Activated CD4-positive, alpha-beta T cell treated with anti-CD3 and anti-CD28 coated beads, Interleukin-2, amount 50 U/mL, for 24 hours (primary cell): Measurements from ENCODE around the gene PIK3IP1.

Experiments
- DNase-seq, 2 donors: peaks; one replicate each; pipeline ENCODE4 v3.0.0-alpha.2; 2020; ENCODE audit warnings: low read depth in 1 of 2, low spot score in 1 of 2

The PIK3IP1 gene

DNA sequence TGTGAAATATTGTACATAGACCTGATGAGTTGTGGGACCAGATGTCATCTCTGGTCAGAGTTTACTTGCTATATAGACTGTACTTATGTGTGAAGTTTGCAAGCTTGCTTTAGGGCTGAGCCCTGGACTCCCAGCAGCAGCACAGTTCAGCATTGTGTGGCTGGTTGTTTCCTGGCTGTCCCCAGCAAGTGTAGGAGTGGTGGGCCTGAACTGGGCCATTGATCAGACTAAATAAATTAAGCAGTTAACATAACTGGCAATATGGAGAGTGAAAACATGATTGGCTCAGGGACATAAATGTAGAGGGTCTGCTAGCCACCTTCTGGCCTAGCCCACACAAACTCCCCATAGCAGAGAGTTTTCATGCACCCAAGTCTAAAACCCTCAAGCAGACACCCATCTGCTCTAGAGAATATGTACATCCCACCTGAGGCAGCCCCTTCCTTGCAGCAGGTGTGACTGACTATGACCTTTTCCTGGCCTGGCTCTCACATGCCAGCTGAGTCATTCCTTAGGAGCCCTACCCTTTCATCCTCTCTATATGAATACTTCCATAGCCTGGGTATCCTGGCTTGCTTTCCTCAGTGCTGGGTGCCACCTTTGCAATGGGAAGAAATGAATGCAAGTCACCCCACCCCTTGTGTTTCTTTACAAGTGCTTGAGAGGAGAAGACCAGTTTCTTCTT is 12.3 kb downstream of the PIK3IP1 start:
- DNase-seq = no peak

DNA sequence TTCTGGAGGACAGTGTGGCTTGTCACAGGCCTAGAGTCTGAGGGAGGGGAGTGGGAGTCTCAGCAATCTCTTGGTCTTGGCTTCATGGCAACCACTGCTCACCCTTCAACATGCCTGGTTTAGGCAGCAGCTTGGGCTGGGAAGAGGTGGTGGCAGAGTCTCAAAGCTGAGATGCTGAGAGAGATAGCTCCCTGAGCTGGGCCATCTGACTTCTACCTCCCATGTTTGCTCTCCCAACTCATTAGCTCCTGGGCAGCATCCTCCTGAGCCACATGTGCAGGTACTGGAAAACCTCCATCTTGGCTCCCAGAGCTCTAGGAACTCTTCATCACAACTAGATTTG is 13.0 kb downstream of the PIK3IP1 start:
- DNase-seq = no peak

DNA sequence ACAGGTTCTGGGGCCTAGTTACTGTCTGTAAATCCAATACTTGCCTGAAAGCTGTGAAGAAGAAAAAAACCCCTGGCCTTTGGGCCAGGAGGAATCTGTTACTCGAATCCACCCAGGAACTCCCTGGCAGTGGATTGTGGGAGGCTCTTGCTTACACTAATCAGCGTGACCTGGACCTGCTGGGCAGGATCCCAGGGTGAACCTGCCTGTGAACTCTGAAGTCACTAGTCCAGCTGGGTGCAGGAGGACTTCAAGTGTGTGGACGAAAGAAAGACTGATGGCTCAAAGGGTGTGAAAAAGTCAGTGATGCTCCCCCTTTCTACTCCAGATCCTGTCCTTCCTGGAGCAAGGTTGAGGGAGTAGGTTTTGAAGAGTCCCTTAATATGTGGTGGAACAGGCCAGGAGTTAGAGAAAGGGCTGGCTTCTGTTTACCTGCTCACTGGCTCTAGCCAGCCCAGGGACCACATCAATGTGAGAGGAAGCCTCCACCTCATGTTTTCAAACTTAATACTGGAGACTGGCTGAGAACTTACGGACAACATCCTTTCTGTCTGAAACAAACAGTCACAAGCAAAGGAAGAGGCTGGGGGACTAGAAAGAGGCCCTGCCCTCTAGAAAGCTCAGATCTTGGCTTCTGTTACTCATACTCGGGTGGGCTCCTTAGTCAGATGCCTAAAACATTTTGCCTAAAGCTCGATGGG is 13.5 kb downstream of the PIK3IP1 start:
- DNase-seq = no peak

DNA sequence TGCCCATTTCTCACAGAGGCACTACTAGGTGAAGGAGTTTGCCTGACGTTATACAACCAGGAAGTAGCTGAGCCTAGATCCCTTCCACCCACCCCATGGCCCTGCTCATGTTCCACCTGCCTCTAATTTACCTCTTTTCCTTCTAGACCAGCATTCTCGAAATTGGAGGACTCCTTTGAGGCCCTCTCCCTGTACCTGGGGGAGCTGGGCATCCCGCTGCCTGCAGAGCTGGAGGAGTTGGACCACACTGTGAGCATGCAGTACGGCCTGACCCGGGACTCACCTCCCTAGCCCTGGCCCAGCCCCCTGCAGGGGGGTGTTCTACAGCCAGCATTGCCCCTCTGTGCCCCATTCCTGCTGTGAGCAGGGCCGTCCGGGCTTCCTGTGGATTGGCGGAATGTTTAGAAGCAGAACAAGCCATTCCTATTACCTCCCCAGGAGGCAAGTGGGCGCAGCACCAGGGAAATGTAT is 14.1 kb downstream of the PIK3IP1 start:
- no peak for DNase-seq

DNA sequence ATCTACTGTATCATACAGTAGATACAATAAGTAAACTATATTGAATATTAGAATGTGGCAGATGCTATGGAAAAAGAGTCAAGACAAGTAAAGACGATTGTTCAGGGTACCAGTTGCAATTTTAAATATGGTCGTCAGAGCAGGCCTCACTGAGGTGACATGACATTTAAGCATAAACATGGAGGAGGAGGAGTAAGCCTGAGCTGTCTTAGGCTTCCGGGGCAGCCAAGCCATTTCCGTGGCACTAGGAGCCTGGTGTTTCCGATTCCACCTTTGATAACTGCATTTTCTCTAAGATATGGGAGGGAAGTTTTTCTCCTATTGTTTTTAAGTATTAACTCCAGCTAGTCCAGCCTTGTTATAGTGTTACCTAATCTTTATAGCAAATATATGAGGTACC is 14.5 kb downstream of the PIK3IP1 start:
- DNase-seq = no peak

DNA sequence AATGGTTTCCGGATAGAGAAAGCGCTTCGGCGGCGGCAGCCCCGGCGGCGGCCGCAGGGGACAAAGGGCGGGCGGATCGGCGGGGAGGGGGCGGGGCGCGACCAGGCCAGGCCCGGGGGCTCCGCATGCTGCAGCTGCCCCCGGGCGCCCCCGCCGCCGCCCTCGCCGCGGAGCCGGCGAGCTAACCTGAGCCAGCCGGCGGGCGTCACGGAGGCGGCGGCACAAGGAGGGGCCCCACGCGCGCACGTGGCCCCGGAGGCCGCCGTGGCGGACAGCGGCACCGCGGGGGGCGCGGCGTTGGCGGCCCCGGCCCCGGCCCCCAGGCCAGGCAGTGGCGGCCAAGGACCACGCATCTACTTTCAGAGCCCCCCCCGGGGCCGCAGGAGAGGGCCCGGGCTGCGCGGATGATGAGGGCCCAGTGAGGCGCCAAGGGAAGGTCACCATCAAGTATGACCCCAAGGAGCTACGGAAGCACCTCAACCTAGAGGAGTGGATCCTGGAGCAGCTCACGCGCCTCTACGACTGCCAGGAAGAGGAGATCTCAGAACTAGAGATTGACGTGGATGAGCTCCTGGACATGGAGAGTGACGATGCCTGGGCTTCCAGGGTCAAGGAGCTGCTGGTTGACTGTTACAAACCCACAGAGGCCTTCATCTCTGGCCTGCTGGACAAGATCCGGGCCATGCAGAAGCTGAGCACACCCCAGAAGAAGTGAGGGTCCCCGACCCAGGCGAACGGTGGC is 15.7 kb downstream of the PIK3IP1 start:
- no peak for DNase-seq

DNA sequence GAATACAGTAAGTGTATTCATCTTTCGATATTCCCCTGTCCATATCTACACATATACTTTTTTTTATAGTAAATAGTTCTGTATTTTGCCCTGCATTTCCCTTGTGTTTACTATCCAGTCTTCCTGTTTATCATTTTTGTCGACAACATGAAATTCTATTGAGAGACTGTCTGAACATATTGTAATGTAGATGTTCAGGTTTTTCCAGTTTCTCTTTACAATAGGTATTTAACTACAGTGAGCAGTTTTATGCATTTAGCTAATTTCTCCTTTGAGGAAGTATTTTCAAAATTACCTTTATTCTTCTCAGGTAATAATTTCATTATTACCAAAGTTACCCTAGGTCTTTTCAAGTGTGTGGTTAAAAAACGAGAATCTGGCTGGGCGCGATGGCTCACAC is 16.7 kb downstream of the PIK3IP1 start:
- no peak for DNase-seq

DNA sequence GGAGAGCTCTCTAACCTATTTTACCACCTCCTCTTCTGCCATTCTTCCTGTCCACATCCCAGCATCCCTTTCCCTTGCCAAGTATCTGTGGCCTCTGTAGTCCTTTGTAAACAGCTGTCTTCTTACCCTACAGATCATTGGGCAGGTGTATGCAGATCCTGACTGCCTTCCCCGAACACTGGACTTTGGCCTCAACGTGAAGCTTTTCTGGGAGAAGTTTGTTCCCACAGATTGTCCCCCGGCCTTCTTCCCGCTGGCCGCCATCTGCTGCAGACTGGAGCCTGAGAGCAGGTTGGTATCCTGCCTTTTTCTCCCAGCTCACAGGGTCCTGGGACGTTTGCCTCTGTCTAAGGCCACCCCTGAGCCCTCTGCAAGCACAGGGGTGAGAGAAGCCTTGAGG is 17.3 kb downstream of the PIK3IP1 start:
- DNase-seq = no peak

DNA sequence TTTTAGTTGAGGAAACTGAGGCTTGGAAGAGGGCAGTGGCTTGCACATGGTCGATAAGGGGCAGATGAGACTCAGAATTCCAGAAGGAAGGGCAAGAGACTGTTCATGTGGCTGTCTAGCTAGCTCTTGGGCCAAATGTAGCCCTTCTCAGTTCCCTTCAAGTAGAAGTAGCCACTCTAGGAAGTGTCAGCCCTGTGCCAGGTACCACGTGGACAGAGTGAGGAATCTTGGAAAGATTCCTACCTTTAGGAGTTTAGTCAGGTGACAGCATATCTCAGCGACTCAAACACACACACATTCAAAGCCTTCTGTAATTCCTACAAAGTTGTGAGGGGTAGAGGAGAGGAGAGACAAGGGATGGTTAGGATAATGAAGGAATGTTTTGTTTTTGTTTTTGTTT is 18.3 kb downstream of the PIK3IP1 start:
- no peak for DNase-seq

DNA sequence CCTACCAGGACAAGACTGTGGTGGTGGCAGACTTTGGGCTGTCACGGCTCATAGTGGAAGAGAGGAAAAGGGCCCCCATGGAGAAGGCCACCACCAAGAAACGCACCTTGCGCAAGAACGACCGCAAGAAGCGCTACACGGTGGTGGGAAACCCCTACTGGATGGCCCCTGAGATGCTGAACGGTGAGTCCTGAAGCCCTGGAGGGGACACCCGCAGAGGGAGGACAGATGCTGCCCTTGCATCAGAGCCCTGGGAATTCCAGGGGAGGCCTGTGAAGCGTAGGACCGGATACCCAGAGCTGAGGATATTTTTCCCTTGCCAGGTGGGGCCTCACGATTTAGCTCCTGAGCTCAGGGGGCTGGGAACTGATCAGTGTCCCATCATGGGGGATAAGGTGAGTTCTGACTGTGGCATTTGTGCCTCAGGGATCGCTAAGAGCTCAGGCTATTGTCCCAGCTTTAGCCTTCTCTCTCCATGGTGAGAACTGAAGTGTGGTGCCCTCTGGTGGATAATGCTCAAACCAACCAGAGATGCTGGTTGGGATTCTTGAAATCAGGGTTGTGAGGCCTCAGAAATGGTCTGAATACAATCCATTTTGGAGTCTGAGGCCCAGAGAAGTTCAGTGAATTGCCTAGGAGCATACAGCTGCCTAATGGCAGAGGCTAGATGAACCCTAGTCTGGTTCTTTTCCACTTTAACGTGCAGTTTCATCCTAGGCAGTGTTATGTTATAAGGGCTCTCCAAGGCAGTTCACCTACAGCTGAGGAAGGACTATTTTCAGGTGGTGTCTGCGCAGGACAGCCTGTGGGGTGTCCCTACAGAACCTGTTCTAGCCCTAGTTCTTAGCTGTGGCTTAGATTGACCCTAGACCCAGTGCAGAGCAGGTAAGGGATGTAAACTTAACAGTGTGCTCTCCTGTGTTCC is 19.5 kb downstream of the PIK3IP1 start:
- peak in 1 of 2 donors; percentile 54 for DNase-seq

DNA sequence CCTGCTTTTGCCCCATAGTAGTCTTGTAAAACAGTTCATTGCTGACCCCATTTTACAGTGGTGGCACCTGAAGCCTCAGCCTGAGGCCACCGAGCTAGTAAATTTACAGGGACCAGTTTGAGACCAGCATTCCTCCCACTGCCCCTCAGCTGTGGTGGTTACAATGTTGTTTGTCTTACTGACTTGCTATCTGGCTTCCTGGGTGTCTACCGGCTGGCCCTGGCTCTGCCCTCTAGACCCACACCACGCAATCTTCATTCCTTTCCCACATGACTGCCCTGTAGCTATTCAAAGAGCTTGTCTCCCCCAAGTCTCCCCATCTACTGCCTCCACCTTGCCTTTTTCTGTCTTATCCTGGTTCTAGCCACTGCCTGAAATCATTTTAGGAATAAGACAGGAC is 20.8 kb downstream of the PIK3IP1 start:
- DNase-seq = no peak

DNA sequence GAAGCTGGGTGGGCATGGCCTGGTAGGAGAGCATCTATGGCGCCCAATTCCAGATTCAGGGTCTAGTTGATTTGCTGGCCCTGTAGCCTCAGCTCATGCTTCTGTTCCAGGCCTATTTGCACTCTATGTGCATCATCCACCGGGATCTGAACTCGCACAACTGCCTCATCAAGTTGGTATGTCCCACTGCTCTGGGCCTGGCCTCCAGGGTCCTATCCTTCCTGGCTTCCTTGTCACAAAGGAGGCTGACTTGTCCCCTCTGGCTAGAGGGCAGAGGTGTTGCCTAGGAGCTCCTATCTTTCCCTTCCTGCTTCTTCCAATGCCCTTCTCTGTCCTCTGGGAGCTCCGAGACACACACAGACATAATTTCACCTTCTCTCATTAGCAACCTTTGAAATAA is 21.3 kb downstream of the PIK3IP1 start:
- DNase-seq = no peak

DNA sequence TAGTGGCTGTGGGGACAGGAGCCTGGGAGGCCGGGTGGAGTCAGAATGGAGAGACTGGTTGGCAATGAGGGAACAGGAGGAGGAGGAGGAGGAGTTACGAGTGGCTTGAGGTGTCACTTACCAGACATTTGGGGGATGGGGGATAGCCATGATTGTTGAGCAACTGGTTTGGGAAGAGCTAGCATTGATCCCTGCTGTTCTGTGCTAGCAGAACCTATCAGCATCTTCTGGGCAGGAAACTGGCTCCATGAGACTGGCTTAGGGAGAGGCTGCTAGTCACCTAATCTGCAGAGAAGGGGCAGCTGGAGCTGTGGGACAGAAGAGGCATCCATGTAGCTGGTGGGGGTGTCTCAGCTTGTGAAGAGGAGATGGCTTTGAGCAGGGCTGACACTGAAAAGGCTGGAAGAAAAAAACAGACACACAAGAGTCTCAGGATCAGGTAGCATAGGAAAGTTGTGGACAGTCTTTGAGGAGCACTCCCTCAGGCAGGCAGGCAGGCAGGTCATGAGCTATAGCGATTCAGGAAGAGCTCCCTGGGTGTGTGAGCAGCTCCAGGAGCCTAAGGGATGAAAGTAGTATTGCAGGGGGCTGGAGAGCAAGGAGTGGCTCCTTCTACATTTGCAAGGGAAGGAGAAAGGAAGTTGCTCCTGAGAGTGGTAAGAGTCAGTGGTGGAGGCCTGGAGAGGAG is 22.3 kb downstream of the PIK3IP1 start:
- DNase-seq = no peak

DNA sequence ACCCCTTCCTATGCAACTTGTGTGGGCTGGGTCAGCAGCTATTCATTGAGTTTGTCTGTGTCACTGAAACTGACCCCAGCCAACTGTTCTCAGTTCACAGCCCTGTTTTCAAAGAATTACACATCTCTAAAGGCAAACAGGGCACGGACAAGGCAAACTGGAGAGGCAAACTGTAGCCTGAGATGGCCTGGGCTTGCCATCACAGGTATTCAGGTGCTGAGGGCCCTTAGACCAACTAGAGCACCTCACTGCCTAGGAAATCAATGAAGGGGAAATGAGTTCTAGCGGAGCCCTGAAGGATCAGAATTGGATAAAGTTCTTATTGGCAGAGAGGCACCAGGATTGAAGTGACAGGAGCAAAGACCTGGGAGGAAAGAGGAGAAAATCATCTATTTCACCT is 24.0 kb downstream of the PIK3IP1 start:
- DNase-seq = no peak

DNA sequence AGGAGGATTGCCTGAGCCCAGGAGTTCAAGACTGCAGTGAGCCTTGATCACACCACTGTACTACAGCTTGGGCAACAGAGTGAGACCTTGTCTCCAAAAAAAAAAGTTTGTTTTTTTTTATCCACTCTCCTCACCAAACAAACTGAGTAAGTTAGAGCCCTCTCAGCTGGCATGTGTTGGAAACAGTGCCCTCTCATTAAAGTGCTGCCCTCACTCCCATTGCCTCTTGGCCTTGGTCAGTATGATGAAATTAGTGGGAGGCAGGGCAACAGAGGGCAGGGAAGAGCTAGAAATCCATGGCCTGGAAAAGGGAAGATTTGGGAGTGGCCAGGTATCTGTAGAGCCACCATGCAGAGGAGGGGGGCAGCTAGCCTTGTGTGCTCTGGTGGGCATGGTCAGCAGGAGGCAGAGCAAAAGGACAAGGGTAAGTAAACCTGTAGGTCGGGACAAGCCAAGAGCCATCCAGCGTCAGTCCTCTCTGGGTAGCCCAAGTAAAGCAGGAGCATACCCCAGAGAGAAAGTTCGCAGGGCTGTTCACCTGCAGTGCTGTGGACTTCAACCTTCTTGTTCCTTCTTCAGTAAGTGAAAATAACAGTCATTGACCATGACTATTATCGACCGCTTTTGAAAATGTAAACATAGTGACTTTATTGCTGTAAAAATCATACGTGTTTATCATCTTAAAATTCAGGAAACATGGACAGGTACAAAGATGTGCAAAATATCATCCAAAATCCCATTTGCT is 28.2 kb downstream of the PIK3IP1 start:
- DNase-seq = no peak

DNA sequence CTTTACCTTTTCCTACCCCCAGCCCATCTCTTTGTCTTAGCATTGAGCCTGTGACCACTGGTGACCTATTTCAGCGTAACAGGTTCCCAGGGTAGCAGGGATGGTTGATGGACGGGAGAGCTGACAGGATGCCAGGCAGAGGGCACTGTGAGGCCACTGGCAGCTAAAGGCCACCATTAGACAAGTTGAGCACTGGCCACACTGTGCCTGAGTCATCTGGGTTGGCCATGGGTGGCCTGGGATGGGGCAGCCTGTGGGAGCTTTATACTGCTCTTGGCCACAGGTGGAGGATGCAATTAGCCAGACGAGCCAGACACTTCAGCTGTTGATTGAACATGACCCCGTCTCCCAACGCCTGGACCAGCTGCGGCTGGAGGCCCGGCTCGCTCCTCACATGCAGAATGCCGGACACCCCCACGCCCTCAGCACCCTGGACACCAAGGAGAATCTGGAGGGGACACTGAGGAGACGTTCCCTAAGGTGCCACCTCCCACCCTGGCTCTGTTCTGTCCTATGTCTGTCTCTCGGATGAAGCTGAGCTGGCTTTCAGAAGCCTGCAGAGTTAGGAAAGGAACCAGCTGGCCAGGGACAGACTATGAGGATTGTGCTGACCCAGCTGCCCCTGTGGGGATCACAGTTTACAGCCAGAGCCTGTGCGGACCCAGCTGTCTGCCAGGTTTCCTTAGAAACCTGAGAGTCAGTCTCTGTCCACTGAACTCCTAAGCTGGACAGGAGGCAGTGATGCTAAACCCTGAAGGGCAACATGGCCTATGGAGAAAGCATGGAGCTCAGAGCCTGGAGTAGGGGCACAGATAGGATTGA is 29.8 kb downstream of the PIK3IP1 start:
- no peak for DNase-seq

DNA sequence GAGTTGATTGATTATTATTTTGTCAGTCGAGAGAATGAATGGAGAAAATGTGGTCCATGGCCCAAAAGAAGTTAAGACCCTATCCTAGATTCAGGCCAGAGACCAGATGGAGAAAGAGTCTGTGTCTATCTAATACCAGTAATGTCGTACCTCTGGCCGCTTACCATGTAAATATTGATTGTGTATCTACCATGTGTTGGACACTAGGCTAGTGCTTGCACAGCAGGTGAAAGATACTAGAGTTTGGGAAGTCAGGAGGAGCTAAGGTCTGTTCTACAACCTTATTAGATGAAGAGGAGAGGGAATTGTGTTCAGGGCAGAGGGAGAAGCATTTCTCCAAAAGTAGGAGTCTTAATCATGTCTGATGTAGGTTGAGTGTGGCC is 31.8 kb downstream of the PIK3IP1 start:
- DNase-seq = no peak

DNA sequence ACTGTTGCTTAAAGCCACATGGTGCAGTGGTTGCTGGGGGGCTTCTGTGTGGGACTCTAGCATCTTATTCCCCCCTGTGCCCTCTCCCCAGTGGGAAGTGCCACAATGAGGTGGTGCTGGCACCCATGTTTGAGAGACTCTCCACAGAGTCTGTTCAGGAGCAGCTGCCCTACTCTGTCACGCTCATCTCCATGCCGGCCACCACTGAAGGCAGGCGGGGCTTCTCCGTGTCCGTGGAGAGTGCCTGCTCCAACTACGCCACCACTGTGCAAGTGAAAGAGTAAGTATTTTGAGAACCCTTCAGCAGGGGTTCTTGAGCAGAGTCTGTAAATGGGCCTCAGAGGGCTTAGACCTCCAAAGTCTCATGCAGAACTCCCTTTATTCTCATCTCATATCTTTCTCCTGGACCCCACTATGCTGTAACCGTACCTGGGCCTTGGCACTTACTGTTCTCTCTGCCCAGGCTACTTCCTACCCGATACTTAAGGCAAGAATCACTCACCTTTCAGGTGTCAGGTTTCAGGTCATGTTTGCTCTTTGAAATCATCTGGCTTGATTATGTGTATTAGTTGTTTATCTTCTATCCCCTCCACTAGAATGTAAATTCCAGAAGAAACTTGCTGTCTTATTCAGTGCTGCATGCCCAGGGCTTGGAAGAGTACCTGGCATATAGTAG is 32.4 kb downstream of the PIK3IP1 start:
- no peak for DNase-seq

DNA sequence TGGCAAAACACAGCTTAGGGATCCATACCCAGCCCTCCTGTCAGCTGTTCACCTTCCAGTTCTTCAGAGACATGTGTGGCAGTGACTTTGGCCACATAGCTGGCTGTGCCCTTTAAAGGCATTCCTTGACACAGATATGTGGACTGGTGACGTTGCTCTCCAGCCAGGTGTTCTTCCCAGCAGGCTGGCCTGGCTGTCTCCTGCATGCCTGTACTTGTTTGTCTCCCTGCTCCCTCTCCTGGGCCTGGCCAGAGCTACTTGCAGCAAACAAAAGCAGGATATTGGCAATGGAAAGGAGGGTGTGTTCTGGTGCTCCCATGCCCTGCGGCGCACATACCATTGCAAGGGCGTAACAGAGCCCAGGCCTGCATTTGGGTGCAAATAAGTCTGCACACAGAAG is 38.3 kb downstream of the PIK3IP1 start:
- no peak for DNase-seq
